Smooth muscle cell (in vitro differentiated cells): ENCODE results near the gene BUD31. TPM values are rescaled to one million over a fixed set of nuclear protein-coding genes. Genes with fewer than 3 reads are reported as not detected.
A peak's percentile ranks its signal among the peaks of the same experiment; 100 is the strongest.

Experiments
- DNase-seq: peaks from one replicate; lab custom pipeline; 2025; ENCODE audit not compliant: unreplicated experiment; lab: John Stamatoyannopoulos, UW
- H2AFZ ChIP-seq: fragments of 200-600 bp; sonication (generic); 2 replicates; pipeline ENCODE4 v1.6.0; 2016; ENCODE audit warnings: antibody characterized with exemption, low read depth, mild to moderate bottlenecking
- H3F3A ChIP-seq: fragments of 200-600 bp; sonication (generic); 2 replicates; pipeline ENCODE4 v1.6.0; 2017; ENCODE audit warnings: antibody characterized with exemption, low read depth
- H3K27ac ChIP-seq: fragments of 200-600 bp; sonication (generic); 2 replicates; pipeline ENCODE4 v1.5.1; 2016; ENCODE audit warnings: low read depth, mild to moderate bottlenecking
- H3K27me3 ChIP-seq: fragments of 200-600 bp; sonication (generic); 2 replicates; pipeline ENCODE4 v1.6.1; 2016; ENCODE audit warnings: low read depth, mild to moderate bottlenecking
- H3K36me3 ChIP-seq: fragments of 200-600 bp; sonication (generic); 2 replicates; pipeline ENCODE4 v1.5.1; 2016; ENCODE audit warnings: low read depth
- H3K4me1 ChIP-seq: fragments of 200-600 bp; sonication (generic); 2 replicates; pipeline ENCODE4 v1.5.1; 2016; ENCODE audit warnings: low read depth
- H3K4me2 ChIP-seq: fragments of 200-600 bp; sonication (generic); 2 replicates; pipeline ENCODE4 v1.6.0; 2016; ENCODE audit warnings: mild to moderate bottlenecking
- H3K4me3 ChIP-seq: fragments of 200-600 bp; sonication (generic); 2 replicates; pipeline ENCODE4 v1.5.1; 2016; ENCODE audit warnings: mild to moderate bottlenecking
- H3K79me2 ChIP-seq: fragments of 200-600 bp; sonication (generic); 2 replicates; pipeline ENCODE4 v1.6.0; 2016; ENCODE audit warnings: low read depth, mild to moderate bottlenecking
- H3K9ac ChIP-seq: fragments of 200-600 bp; sonication (generic); 2 replicates; pipeline ENCODE4 v1.6.0; 2016; ENCODE audit warnings: low read depth
- H3K9me3 ChIP-seq: fragments of 200-600 bp; sonication (generic); replicated peaks from 2 replicates; pipeline ENCODE4 v1.5.1; 2016; ENCODE audit warnings: low read depth
- H4K20me1 ChIP-seq: fragments of 200-600 bp; sonication (generic); 2 replicates; pipeline ENCODE4 v1.6.0; 2016; ENCODE audit warnings: low read depth
- CTCF ChIP-seq: fragments of 200-600 bp; sonication (generic); IDR thresholded peaks from 2 replicates; pipeline ENCODE4 v1.5.1; 2017; ENCODE audit warnings: borderline replicate concordance, mild to moderate bottlenecking, antibody characterized with exemption; ENCODE audit not compliant: insufficient read depth, poor library complexity, severe bottlenecking
- WGBS: methylation state at CpG from one replicate; pipeline ENCODE4 v1.1.7; 2016; ENCODE audit warnings: low lambda C conversion rate; 5-methylcytosine and 5-hydroxymethylcytosine counted together
- polyA plus RNA-seq: library from polyadenylated mRNA; unstranded; fragments of >200 nt; fragmentation: Nextera tagmentation; extraction: Ambion mirVana; gene quantifications from 2 replicates; pipeline ENCODE4 v1.2.1, GENCODE V29; 2016
- total RNA-seq: library from RNA; depleted of rRNA; stranded (reverse); fragments of >200 nt; gene quantifications from 2 replicates; pipeline ENCODE4 v1.2.3, GENCODE V29; 2014

The BUD31 gene
- total and polyA plus RNA-seq, 2 experiments from 2014 or later: 97.2 to 249 TPM

GRCh38 chr7:99404235-99404976, 4.4 kb upstream of the BUD31 start:
- no peak for DNase-seq

GRCh38 chr7:99404977-99405320, 3.8 kb upstream of the BUD31 start:
- Histone ChIP-seq H3F3A (no peaks in the 10 kb centered on the region), H3K36me3 (no peaks in the 10 kb centered on the region), H4K20me1 (peaks cover 75% of the 10 kb centered on the region), H3K27me3 (no peaks in the 10 kb centered on the region), H3K4me2 (no peak overlapping the region), H3K79me2 (peaks cover 49% of the 10 kb centered on the region), H3K4me1 (peaks cover 14% of the 10 kb centered on the region), H2AFZ (no peak overlapping the region), H3K4me3 (no peak overlapping the region), H3K9me3 (no peaks in the 10 kb centered on the region), H3K27ac (no peak overlapping the region), H3K9ac (no peak overlapping the region)
- no peak for DNase-seq
- 98% methylated on average over 10 of the region's 10 CpGs for WGBS
- TF ChIP-seq CTCF: no peak

More at GRCh38 chr7:99404235-99404976, 4.4 kb upstream of the BUD31 start:
- no peaks in the 10 kb centered on the region for H3K36me3 ChIP-seq
- H3F3A ChIP-seq: no peaks in the 10 kb centered on the region
- H3K4me1 ChIP-seq: peaks cover 12% of the 10 kb centered on the region
- no peak overlapping the region for H3K4me3 ChIP-seq
- no peak overlapping the region for H3K27ac ChIP-seq
- no peaks in the 10 kb centered on the region for H3K27me3 ChIP-seq
- 93% methylated on average over 17 of the region's 18 CpGs for WGBS
- no peak overlapping the region for H3K9ac ChIP-seq
- H2AFZ ChIP-seq: no peak overlapping the region
- no peak for TF ChIP-seq CTCF
- peaks cover 43% of the 10 kb centered on the region for H3K79me2 ChIP-seq
- no peak overlapping the region for H3K4me2 ChIP-seq
- H3K9me3 ChIP-seq: no peaks in the 10 kb centered on the region
- H4K20me1 ChIP-seq: peaks cover 70% of the 10 kb centered on the region

GRCh38 chr7:99406557-99406956, 2.2 kb upstream of the BUD31 start:
- Histone ChIP-seq H3K4me1 (peaks cover 17% of the 10 kb centered on the region), H3K27me3 (no peaks in the 10 kb centered on the region), H4K20me1 (peaks cover 72% of the 10 kb centered on the region), H3K27ac (peak overlapping the region; percentile 98), H3K4me3 (peak overlapping the region; percentile 92), H3K79me2 (peaks cover 65% of the 10 kb centered on the region), H3K4me2 (peak overlapping the region; percentile 96), H3F3A (no peaks in the 10 kb centered on the region), H3K9me3 (no peaks in the 10 kb centered on the region), H3K36me3 (peaks cover 2% of the 10 kb centered on the region), H3K9ac (no peak overlapping the region), H2AFZ (no peak overlapping the region)
- WGBS: 73% methylated on average over 1 of the region's 1 CpG
- TF ChIP-seq CTCF: no peak
- DNase-seq: no peak
